Vein endothelial cell (primary cell): ENCODE data around the gene DUSP16. TPM values are rescaled to one million over a fixed set of nuclear protein-coding genes. Genes with fewer than 3 reads are reported as not detected.

Experiments used
- total RNA-seq: library from RNA; depleted of rRNA; stranded (reverse); fragments of >200 nt; gene quantifications from 2 replicates; pipeline ENCODE4 v1.2.3, GENCODE V29; 2012

Gene DUSP16
- total RNA-seq: 10.6 and 11.1 TPM in 2 replicates

GRCh38 chr12:12562585-12563261, at the start of gene DUSP16:
Gene DUSP16 (minus strand): TSS chr12:12562863. CDS start chr12:12521098, 41,765 bp downstream.

GRCh38 chr12:12611512-12612306, 49.0 kb upstream of the DUSP16 start, which contains the start of gene CREBL2:
Gene CREBL2 (plus strand): TSS chr12:12611876. CDS start chr12:12612173, 297 bp downstream.

Other genes starting within 250 kb of the DUSP16 start
- 53.2 and 54.5 TPM in 2 replicates for gene MANSC1, start 212.6 kb downstream of the DUSP16 start, total RNA-seq
- gene BORCS5, start 205.8 kb downstream of the DUSP16 start, total RNA-seq: 6.8 and 9.5 TPM in 2 replicates
- gene CREBL2, start 49.0 kb upstream of the DUSP16 start, total RNA-seq: 26.1 and 26.3 TPM in 2 replicates
- 0.33 and 0.76 TPM in 2 replicates for gene GPR19, start 133.3 kb upstream of the DUSP16 start, total RNA-seq
- 32.9 and 52.9 TPM in 2 replicates for gene CDKN1B, start 154.5 kb upstream of the DUSP16 start, total RNA-seq
- gene APOLD1, start 222.8 kb upstream of the DUSP16 start, total RNA-seq: 31.8 and 46.7 TPM in 2 replicates